Activated T-helper 9 cell treated with anti-CD3 and anti-CD28 coated beads, Interleukin-2, amount 50 U/mL, for 16 hours (primary cell): ENCODE data around the gene IL11.
"Not testable (repeated sequence)": the region's sequence is repeated elsewhere in the genome, so short reads cannot be mapped to it uniquely, and the experiment has no call there.

ENCODE experiments used
- DNase-seq: peaks from one replicate; pipeline ENCODE4 v3.0.0-alpha.2; 2020; ENCODE audit warnings: low read depth

Gene IL11

DNA sequence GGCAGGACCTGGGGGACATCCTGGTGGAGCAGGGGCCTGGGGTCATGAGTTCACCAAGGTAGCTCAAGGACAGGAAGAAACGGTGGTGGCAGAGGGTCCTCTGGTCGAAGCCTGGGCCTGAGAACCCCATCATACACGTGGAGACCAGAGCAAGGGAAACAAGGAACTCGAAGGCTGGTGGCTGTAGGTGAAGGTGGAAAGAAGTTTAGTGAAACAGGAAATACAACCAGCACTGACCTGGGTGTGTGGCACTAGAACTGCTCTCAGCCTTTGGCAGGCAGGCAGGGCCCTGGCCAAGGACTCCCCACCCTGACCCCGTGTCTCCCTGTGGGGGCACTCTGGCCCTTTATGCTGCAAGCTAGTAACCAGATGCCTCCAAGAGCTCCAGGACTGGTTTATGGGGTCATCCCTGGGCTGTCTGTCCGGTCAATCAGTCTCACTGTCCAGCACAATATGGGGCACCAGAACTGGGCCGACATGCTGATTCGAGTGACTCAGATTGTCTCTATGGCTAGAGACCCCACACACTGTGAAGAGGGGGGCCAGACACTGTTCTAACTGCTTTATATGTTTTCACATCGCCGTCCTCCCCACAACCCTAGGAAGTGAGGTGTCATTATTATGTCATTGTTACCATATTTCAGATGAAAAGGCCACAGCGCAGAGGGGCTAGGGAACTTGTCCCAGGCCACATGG is 19.5 kb downstream of the IL11 start:
- DNase-seq = no peak

DNA sequence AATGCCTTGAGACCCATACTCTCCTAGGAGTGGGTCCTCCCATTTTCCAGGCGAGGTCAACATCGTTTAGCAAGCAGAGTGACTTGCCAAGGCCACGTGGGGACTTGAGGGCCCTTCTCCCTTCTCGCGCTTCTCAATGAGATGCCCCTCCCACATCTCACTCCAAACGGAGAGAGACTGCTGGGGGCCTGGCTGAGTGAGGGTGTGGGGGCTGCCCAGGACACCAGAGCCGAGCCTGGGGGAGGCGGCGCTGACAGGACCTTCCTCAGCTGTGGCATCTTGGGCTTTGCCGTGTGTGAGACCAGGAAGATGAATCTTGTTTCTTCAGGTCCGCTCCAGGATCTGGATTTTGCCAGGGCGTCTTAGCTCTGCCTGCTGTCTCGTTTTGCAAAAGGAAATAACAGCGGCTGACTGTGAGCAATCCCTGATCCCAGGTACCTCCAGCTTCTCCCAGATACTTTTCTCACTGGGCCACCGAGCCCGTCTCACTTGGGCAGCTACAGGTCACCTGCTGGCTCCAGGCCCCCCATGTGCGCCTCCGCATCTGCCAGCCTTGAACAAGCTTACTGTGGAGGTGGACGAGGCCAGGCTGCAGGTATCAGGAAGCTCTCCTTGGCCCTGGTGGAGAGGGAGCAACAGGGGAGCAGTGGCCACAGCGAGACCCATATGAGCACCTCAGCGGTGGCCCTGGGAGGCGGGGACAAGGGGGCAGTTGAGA is 21.8 kb downstream of the IL11 start:
- DNase-seq = no peak

DNA sequence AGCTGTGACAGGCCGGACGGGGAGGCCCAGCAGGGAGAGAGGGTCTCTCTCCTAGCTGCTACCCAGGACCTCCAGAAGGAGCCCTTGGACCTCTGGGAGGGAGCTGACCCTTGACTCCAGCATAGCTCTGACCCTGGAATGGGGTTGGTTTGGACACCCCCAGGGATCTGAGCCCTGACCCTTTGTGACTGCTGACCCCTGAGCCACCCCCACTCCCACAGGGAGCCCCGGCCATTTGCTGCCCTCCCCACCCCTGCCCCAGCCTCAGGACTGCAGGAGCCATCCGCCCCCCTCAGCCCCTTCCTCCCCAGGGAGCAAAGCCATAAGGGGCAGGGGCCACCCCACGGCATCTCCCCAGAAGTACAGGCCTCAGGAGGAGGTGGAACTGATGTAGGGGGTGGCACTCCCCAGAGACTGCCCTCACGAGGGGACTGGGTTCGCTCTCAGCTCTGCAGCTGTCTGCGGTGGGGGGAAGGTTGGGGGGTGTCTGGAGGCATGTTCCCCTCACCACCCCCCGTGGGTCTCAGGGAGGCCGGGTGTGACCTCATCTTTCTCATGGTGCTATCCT is 22.7 kb downstream of the IL11 start:
- DNase-seq = no peak

DNA sequence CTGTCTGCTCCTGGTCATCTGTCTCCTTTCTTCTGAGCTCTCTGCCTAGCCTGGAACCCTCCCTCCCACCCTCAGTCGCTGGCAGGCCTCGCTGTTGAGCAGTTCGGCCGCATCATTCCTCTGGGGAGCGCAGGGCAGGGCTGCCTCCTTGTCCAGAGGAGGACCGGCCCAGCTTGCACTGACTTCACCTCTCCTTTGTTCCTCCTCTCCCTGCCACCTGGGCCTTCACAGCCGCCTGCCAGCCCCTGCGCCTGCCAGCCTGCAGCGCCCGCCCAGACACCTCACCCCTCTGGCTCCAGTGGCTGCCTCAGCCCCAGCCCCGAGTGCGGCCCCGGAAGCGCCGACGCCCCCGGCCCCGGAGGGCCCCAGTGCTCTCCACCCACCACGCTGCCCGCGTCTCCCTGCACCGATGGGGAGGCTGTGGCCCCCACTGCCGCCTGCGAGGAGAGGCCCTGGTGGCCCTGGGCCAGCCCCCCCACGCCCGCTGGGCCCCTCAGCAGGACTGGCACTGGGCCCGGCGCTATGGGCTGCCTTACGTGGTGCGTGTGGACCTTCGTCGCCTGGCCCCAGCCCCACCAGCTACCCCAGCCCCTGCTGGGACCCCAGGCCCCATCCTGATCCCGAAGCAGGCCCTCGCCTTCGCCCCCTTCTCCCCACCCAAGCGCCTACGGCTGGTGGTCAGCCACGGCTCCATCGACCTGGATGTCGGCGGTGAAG is 23.4 kb downstream of the IL11 start:
- DNase-seq = no peak

DNA sequence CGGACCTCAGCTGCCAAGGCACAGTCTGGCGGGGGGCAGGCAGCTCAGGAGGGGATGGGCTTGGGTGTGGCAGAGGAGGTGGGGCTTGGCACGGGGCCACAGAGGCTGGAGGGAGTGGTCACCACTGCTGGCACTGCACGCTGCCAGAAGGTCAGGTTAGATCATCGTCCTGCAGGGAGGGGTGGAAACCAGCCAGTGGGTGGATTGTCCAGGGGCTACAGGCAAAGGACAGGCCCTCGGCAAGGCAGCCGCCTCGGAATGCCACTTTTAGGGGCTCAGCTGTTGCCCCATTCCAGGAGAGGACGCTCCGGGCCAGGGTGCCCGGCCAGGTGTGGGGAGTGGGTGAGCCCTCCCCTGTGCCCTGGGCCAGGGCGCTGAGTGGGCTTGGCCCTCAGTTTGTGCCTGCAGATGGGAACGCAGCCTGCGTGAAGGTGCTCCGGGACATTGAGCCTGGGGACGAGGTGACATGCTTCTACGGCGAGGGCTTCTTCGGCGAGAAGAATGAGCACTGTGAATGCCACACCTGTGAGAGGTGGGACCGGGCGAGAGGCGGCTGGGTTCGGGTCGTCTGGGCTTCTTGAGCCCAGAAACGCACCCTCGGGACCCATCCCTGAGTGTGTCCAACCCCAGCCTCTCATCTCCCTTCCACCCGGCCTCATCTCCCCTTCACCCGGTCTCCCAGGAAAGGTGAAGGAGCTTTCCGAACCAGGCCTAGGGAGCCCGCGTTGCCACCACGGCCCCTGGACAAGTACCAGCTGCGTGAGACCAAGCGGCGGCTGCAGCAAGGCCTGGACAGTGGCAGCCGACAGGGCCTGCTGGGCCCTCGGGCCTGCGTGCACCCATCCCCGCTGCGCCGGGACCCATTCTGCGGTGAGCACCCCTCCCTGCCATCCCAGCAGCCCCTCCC is 24.2 kb downstream of the IL11 start:
- DNase-seq = no peak

DNA sequence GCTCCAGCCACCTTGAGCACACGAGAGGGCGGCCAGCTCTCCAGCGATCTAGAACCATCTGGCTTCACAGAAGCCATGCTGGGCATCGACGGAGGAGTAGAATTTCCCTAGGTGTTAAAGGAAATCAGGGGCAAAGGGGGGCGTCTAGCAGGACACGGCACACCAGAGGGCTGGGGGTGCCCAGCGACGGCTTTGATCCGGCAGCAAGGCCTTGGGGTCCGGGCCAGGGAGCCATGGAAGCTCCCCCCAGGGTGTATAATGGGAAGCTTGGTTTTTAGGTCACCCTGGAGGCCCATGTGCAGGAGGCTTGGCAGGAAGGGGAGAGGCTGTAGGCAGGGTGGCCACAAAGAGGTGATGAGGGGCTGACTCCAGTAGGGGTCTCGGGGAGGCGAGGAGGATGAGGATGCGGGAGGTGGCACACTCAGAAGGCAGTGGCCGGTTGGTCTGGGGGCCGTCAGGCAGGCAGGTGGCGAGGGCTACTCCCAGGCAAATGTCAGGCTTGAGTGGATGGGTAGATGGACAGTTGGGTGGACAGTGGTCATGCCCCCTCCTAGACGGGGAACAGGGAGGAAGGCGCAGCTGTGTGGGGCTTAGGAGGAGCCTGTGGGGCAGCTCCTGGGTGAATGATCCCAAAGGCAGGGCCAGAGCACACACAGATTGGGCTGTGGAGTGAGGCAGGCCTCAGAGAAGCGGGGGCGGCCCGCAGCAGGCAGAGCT is 25.0 kb downstream of the IL11 start:
- no peak for DNase-seq

DNA sequence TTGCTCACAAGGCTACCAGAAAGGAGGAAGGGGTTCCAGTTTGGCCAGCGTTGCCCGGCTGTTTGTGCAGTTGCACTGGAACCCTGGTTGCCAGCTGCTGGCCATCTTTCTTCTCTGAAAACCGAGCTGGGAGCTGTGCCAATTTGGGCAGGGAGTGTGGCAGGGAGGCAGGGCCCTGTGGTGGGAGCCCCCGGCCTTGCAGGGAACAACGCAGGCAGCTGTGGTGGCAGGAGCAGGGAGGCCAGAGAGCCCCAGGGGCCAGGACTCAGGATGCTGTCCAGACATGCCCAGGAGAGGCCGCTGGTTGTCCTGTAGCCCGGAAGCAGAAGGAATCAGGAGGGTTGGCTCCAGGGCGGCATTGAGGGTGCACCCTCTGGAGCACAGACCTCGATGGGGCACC is 25.8 kb downstream of the IL11 start:
- DNase-seq = no peak

DNA sequence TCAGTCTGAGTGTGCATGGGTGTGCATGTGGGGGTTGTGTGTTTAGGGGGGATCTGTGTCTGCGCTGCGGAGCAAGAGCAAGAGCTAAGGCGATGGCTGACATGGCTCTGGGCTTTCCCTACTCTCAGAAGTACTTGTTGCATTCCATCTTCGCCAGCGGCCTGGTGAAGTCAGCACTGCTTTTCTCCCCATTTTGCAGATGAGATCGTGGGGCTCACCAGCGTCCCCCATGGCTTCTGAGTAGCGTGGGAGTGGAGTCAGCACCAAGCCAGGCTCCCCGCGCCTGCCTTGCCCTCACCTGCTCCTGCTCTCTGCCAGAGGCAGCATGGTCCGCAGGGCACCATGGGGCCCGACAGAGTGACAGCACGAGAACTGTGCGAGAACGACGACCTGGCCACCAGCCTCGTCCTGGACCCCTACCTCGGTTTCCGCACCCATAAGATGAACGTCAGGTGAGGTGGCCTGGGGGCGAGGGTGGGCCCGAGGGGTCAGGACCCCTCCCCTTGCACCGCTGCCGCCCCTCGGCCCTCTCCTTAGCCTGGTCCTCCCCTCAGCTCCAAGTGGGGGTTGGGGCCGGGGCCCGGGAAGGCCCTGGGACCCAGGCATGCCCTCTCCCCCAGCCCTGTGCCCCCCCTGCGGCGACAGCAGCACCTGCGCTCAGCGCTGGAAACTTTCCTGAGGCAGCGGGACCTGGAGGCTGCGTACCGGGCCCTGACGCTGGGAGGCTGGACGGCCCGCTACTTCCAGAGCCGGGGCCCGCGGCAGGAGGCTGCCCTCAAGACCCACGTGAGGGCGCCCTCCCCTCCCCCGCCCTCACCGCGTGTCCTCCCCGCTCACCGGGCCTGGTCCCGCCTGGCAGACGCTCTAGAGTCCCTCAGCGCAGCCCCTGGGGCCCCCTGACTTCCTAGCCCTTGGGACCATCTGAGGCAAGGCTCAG is 28.4 kb downstream of the IL11 start:
- no peak for DNase-seq

DNA sequence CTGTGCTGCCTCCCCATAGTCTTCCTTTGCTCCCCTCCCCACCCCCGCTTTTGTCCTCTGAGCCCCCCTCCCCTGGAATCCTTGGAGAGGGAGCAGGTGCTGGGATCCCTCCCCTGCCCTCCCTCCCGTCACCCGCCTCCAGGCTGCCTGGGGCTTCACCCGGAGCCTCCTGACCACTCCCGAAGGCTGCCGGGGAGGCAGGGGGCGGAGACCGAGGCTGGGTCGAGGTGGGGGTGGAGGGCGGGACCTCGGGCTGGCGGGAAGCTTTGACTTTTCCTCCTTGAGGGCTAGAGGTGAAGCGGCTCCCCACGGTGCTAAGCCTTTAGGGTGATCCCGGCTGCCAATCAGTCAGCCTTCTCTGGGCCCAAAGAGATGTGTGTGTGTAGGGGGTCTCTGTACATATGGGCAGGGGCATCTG is 29.1 kb downstream of the IL11 start:
- DNase-seq = peak; percentile 38

DNA sequence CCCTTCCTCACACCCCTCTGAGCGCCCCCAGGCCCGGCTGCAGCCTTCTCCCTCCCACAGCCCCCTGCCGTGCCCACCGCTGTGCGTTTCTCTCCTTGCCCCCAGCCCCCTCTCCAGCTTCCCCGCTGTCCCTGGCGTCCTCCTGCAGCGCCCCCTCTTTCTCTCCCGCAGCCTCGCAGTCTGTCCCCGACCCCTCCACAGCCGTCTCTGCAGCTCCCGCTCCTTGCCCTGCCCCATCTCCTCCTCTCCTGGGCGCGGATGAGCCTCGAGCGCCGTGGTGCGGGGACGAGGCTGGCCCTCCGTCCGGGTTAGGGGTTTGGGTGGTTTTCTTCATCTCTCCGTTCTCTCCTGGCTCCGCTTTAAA is 29.5 kb downstream of the IL11 start:
- DNase-seq = no peak

DNA sequence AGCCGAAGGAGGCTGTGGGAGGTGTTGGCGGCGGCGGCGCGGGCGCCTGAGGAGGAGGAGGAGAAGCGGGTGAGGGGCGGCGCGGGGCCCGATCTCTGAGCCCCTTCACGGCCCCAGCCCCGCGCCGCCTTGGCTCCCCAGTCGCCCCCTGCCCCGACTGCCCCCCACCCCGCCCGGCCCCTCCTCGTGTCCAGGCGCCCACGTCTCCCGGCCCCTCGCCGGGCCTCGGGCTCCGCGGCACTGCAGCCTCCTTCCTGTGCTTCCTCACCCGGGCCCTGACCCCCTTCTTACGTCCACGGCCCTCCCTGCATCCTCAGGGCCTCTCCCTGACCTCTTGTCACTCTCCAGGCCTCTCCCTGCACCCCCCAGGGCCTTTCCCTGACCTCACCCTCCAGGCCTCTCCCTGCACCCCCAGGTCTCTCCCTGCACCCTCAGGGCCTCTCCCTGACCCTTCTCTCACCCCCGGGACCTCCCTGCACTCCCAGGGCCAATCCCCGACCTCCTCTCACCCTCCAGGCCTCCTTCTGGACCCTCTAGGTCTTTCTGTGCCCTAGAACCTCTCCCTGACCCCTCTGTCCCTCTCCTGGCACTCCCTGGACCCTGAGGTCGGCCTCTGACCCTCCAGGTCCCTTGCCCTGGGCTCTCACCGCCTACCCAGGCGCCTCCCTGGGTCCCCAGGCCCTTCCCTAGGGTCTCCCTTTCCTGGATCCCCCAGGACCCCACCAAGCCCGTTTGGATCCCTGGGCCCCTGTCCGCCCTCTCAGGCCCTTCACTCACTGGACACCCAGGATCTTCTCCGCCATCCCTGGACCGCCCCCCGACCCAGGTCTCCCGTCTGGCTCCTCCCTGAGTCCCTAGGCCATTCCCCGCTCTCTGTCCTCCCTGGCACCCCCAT is 30.1 kb downstream of the IL11 start:
- no peak for DNase-seq

DNA sequence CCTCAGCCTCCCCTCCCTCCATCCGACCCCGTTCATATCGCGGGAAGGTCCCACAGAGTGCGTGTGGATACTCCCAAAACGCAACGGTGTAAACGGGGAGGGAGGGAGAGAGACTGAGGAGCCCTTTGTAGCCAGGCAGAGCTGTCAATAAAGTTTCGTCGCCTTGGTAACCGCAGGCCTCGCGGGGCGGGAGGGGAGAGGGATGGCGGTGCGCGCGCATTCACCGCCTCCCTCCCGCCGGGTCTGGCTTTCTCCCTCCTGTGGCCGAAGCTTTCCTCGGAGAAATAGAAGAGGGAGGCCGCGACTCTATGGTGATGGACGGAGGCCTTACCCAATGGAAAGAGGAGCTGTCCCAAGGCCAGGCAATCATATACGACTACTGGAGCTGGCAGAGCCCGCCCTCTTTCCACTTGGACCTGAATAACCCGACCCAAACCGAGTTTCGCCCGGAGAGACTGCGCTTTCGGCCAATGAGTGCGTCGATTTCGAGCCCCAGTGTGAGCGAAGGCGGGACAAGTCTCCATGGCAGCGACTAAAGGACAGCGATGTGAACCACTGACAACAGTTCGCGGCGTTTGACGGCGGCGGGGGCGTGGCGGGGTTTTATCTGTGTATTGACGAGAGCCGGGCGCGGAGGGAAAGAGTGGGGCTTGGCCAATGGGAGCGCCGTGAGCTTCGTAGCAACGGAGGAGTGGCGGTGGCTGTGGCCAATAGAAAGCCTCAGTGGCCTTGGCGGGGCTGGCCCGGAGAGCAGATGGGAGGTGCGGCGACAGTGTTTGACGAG is 31.0 kb downstream of the IL11 start, which contains the start of gene KMT5C:
KMT5C (plus strand) TSS at position 772 of the 784 bp plus-strand sequence. CDS start 2,061 bp downstream, outside the sequence.
- DNase-seq = peak; percentile 100

DNA sequence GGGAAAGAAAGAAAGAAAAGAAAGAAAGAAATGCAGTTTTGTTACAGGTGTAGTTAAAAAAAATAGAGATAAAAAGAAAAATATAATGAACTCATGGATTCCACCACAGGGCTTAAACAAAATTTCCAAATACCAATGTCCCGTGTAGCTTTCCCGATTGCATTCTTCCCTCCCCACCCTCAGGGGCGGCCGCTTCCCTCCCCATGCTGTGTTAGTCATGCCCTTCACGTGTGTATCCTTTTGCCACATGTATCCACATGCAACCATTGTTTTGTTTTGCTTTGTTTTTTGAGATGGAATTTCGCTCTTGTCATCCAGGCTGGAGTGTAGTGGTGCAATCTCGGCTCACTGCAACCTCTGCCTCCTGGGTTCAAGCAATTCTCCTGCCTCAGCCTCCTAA is 34.2 kb downstream of the IL11 start:
- no peak for DNase-seq

DNA sequence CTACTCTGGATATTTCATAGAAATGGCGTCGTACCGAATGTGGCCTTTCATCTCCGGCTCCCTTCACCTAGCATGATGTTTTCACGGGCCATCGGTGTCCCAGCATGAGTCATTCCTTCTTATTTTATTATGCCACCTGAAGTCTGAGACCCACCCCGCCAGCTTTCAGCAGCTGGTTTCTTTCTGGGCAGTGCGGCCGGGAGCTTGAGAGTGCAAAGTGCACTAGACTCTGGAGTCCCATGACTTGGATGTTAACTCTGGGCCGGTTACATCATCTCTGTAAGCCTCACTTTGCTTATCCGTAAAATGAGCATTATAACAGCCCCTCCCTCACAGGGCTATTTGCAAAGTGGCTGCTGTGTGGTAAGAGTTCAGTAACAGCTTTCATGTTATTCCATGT is 36.4 kb downstream of the IL11 start:
- DNase-seq = no peak

DNA sequence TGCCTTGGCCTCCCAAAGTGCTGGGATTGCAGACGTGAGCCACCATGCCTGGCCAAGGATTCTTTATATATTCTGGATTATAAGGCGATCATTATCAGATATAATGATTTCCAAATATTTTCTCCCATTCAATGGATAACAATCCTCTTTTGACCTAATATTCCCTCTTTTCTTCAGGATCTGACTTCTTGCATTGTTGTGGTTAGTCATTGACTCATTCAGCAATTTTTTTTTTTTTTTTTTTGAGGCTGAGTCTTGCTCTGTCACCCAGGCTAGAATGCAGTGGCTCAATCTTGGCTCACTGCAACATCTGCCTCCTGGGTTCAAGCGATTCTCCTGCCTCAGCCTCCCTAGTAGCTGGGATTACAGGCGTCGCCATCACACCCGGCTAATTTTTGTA is 40.5 kb downstream of the IL11 start:
- DNase-seq = not testable (repeated sequence)

DNA sequence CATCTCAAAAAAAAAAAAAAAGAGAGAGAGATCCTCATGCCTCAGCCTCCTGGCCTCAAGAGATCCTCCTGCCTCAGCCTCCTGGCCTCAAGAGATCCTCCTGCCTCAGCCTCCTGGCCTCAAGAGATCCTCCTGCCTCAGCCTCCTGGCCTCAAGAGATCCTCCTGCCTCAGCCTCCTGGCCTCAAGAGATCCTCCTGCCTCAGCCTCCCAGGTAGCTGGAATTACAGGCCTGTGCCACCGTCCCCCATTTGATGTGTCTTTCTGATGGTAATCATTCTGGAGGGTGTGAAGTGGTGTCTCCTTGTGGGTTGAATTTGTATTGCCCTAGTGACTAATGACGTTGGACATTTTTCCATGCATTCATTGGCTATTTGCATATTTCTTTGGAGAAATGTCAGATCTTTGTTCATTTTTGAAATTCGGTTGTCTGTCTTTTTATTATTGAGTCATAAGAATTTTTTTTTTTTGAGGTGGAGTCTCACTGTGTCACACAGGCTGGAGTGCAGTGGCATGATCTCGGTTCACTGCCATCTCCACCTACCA is 41.4 kb downstream of the IL11 start:
- not testable (repeated sequence) for DNase-seq

DNA sequence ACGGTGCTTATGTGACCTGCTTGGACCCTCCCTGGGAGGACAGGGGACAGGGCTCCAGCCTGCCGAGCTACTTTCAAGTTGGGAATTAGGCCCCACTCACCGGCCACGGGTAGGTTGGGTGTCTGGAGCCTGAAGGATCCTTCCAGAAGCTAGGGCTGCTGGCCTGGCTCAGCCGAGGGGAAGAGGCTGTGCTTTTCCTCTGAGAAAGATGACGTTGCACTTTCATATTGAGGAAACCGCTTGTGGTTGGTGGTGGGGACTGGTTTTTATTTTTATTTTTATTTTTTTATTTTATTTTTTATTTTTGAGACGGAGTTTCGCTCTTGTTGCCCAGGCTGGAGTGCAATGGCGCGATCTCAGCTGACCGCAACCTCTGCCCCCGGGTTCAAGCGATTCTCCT is 45.1 kb downstream of the IL11 start, which contains the start of gene TMEM150B:
TMEM150B (minus strand) TSS at position 170 of the 400 bp plus-strand sequence. CDS start 4,305 bp downstream, outside the sequence.
- no peak for DNase-seq

DNA sequence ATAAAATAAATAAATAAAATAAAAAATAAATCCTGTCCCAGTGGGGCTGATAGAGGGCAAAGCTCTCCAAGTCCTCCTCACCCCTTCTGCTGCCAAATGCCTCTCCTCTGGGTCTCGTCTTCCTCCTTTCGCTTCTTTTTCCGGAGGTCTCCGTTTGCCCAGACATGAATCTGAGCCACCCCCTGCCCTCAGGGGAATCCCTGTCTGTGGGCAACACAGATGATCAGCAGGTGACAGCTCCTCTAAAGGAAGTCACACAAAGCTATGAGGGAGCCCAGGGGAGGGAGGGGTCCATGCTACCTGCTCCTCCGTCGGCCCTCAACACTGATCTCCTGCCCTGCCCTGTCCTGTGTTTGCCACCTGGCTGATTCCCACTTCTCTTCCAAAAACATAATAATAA is 45.6 kb downstream of the IL11 start:
- DNase-seq = no peak
